Endothelial cell of umbilical vein (primary cell): ENCODE data around the gene SOX8. TPM values are rescaled to one million over a fixed set of nuclear protein-coding genes. Genes with fewer than 3 reads are reported as not detected.

Experiments used
- BruUV-seq: library from RNA; stranded (reverse); fragments of 400-500 nt; replicated peaks from 2 replicates; lab custom pipeline; 2021; lab: Mats Ljungman, UMichigan
- CTCF ChIA-PET: fragments of 300-600, 350-600 bp; sonication (Branson Sonifier 250); formaldehyde crosslinking; loops from one replicate; lab custom pipeline; 2021; ENCODE audit warnings: antibody characterized with exemption, inconsistent platforms; lab: Charles Lee
- POLR2A ChIA-PET: fragments of 300-600, 350-600 bp; sonication (Branson Sonifier 250); formaldehyde crosslinking; loops from one replicate; lab custom pipeline; 2021; ENCODE audit warnings: antibody characterized with exemption, inconsistent platforms; lab: Charles Lee
- DNase-seq: peaks from one replicate; pipeline ENCODE4 v3.0.0-alpha.2; 2011; ENCODE audit warnings: low read depth, low spot score
- FAIRE-seq: peaks from 2 replicates; lab custom pipeline; 2011; peaks lifted over from hg19 to GRCh38; lab: Jason Lieb, UNC
- H2AFZ ChIP-seq: 2 replicates; pipeline ENCODE4 v1.6.0; 2012; ENCODE audit warnings: low read depth, low read length, control low read depth, inconsistent platforms
- H3K27ac ChIP-seq: 2 replicates; pipeline ENCODE4 v1.5.1; 2011; ENCODE audit warnings: low read depth, mild to moderate bottlenecking, control low read depth, low read length, moderate library complexity; ENCODE audit not compliant: insufficient read depth
- H3K27me3 ChIP-seq, 2 experiments: 2 replicates each; pipeline versions ENCODE4 v1.6.0 to v1.6.1; 2011; ENCODE audit warnings: low read length in 2 of 2, mixed read lengths in 1 of 2; ENCODE audit not compliant: control insufficient read depth in 2 of 2, insufficient read depth in 2 of 2
- H3K36me3 ChIP-seq, 2 experiments: 2 replicates in 1 of 2; 3 replicates in 1 of 2; pipeline ENCODE4 v1.5.1; 2011; ENCODE audit warnings: low read length in 2 of 2, mild to moderate bottlenecking in 1 of 2, moderate library complexity in 1 of 2; ENCODE audit not compliant: control insufficient read depth in 2 of 2, insufficient read depth in 2 of 2; ENCODE audit errors: extremely low read depth in 1 of 2
- H3K4me1 ChIP-seq: 3 replicates; pipeline ENCODE4 v1.5.1; 2011; ENCODE audit warnings: mild to moderate bottlenecking, low read length; ENCODE audit not compliant: control insufficient read depth, insufficient read depth; ENCODE audit errors: extremely low read depth
- H3K4me2 ChIP-seq: 2 replicates; pipeline ENCODE4 v1.6.1; 2011; ENCODE audit warnings: low read length, control low read depth, mixed read lengths; ENCODE audit not compliant: insufficient read depth
- H3K4me3 ChIP-seq, 3 experiments: fragments of 200-600 bp in 1 of 3; sonication (generic), shearing (Covaris generic) in 1 of 3; replicated peaks in 1 of 3; 2 replicates each; pipeline ENCODE4 v1.5.1; 2011 to 2016; ENCODE audit warnings: control low read depth in 3 of 3, low read length in 3 of 3, mild to moderate bottlenecking in 2 of 3, inconsistent platforms in 1 of 3, low read depth in 1 of 3, moderate library complexity in 1 of 3; ENCODE audit not compliant: insufficient read depth in 1 of 3
- H3K79me2 ChIP-seq: 2 replicates; pipeline ENCODE4 v1.6.0; 2012; ENCODE audit warnings: low read length, inconsistent platforms; ENCODE audit not compliant: control insufficient read depth, insufficient read depth
- H3K9ac ChIP-seq: replicated peaks from 2 replicates; pipeline ENCODE3; 2011; ENCODE audit warnings: low read length, control low read depth; ENCODE audit not compliant: insufficient read depth; ENCODE audit errors: extremely low read depth
- H3K9me1 ChIP-seq: replicated peaks from 3 replicates; pipeline ENCODE4 v1.6.0; 2011; ENCODE audit warnings: mild to moderate bottlenecking, low read length; ENCODE audit not compliant: control insufficient read depth, insufficient read depth; ENCODE audit errors: extremely low read depth
- H3K9me3 ChIP-seq: replicated peaks from 2 replicates; pipeline ENCODE4 v1.5.1; 2012; ENCODE audit warnings: low read length, inconsistent platforms; ENCODE audit not compliant: control insufficient read depth, insufficient read depth
- H4K20me1 ChIP-seq: replicated peaks from 2 replicates; pipeline ENCODE3; 2011; ENCODE audit warnings: mild to moderate bottlenecking, low read length; ENCODE audit not compliant: control insufficient read depth, insufficient read depth; ENCODE audit errors: extremely low read depth
- CTCF ChIP-seq, 2 donors: IDR thresholded peaks; 1 replicate in 1 of 2; 2 replicates in 1 of 2; pipeline ENCODE4 v1.5.1; 2011; ENCODE audit warnings: low read length in 2 of 2, mild to moderate bottlenecking in 2 of 2, moderate library complexity in 2 of 2, control low read depth in 1 of 2, inconsistent platforms in 1 of 2, low read depth in 1 of 2; ENCODE audit not compliant: insufficient read depth in 1 of 2; ENCODE audit errors: extremely low read depth in 1 of 2
- EZH2 ChIP-seq: IDR thresholded peaks from 2 replicates; pipeline ENCODE4 v1.6.1; 2012; ENCODE audit warnings: borderline replicate concordance, low read depth, mild to moderate bottlenecking, moderate library complexity, low read length, inconsistent platforms; ENCODE audit not compliant: severe bottlenecking
- FOS ChIP-seq: IDR thresholded peaks from 2 replicates; pipeline ENCODE4 v1.6.1; 2011; ENCODE audit warnings: mild to moderate bottlenecking, low read length, moderate library complexity, borderline replicate concordance; ENCODE audit not compliant: insufficient read depth
- GATA2 ChIP-seq: IDR thresholded peaks from 2 replicates; pipeline ENCODE4 v1.7.0; 2011; ENCODE audit warnings: low read depth, mild to moderate bottlenecking, moderate library complexity, mixed read lengths, low read length; ENCODE audit not compliant: insufficient read length, insufficient read depth
- JUN ChIP-seq: IDR thresholded peaks from 2 replicates; pipeline ENCODE4 v1.6.1; 2011; ENCODE audit warnings: borderline replicate concordance, low read depth; ENCODE audit not compliant: insufficient read length, insufficient read depth
- MYC ChIP-seq: IDR thresholded peaks from one replicate; pipeline ENCODE4 v1.6.1; 2011; ENCODE audit warnings: mild to moderate bottlenecking, low read depth, low read length
- POLR2A ChIP-seq: IDR thresholded peaks from 2 replicates; pipeline ENCODE4 v1.6.1; 2012; ENCODE audit warnings: low read depth, mild to moderate bottlenecking, control low read depth, low read length
- POLR2AphosphoS5 ChIP-seq: IDR thresholded peaks from 2 replicates; pipeline ENCODE4 v1.6.1; 2012; ENCODE audit warnings: low read depth, mild to moderate bottlenecking, control low read depth, low read length, moderate library complexity; ENCODE audit not compliant: insufficient read depth
- dilution Hi-C: fragments of 300-500 bp; cut with MboI; formaldehyde crosslinking; loops from one replicate; pipeline ENCODE4 v1.15.0; 2019; ENCODE audit warnings: low sequenced_read_pairs; ENCODE audit not compliant: extremely low pct_ligation_motif_present
- intact Hi-C: fragments of 100-400 bp; cut with micrococcal nuclease; formaldehyde crosslinking; loops from one replicate; pipeline ENCODE4 v1.10.0; 2022
- polyA plus RNA-seq, 4 experiments: library from polyadenylated mRNA; depleted of rRNA in 3 of 4; stranded (reverse) in 3 of 4; unstranded in 1 of 4; fragments of >200 nt; gene quantifications; 2 replicates each; pipeline versions ENCODE4 v1.2.1 to v1.2.3, GENCODE V29; 2011 to 2012; ENCODE audit warnings: missing spikeins in 1 of 4
- total RNA-seq: library from RNA; stranded (reverse); gene quantifications from 2 replicates; pipeline ENCODE4 v1.2.3, GENCODE V29; 2021
- TF ChIP-seq, protein P1 (sequence below): IDR thresholded peaks from 2 replicates; pipeline ENCODE4 v1.6.1; 2011; ENCODE audit not compliant: insufficient read depth, insufficient read length

The SOX8 gene
- total and polyA plus RNA-seq, 2 donors (not counting 3 experiments of a cell fraction or from before 2014, with no cell fraction given): 0.52 to 0.53 TPM

DNA sequence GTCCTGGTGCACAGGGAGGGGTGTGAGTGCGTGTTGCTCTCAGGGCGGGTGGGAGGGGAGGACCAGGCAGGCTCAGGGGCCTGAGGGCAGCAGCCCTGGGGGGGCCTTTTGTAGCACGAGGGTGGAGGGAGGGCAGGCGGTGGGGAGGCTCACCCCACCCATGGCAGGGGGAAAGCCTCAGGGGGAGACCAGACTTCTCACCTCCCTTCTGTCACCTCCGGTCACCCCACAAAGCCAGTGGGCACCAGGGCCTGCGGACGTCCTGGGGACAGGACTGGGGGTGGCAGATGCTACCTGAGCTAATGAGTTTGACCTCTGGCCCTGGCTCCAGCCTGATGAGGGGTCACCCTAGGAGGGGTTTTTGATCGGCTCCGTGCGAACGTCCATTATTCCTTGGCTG is 39.0 kb downstream of the SOX8 start:
- no peaks in the 10 kb centered on the region for H3K9me1 ChIP-seq
- no peaks in the 10 kb centered on the region for H3K79me2 ChIP-seq
- TF ChIP-seq GATA2 (no peak), JUN (no peak), FOS (no peak), CTCF (IDR thresholded peaks at IDR 0.05; ENCODE audit: extremely low read depth in 1 of 2, insufficient read depth in 1 of 2, low read depth in 1 of 2, low read length in 2 of 2) (no peak), EZH2 (no peak), POLR2AphosphoS5 (no peak), MYC (no peak), POLR2A (no peak)
- TF ChIP-seq, protein P1, sequence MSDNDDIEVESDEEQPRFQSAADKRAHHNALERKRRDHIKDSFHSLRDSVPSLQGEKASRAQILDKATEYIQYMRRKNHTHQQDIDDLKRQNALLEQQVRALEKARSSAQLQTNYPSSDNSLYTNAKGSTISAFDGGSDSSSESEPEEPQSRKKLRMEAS: no peak
- POLR2A ChIA-PET: no interaction called here
- dilution Hi-C loops: no loop called here
- H2AFZ ChIP-seq: no peak overlapping the region
- H3K36me3 ChIP-seq: no peaks in the 10 kb centered on the region
- H3K27ac ChIP-seq: no peak overlapping the region
- no peaks in the 10 kb centered on the region for H3K4me1 ChIP-seq
- DNase-seq (no peak), FAIRE-seq (no peak)
- no peak overlapping the region for H3K4me3 ChIP-seq
- H4K20me1 ChIP-seq: no peaks in the 10 kb centered on the region
- no peaks in the 10 kb centered on the region for H3K27me3 ChIP-seq
- no peak overlapping the region for H3K9ac ChIP-seq
- H3K4me2 ChIP-seq: no peak overlapping the region
- no peaks in the 10 kb centered on the region for H3K9me3 ChIP-seq
- CTCF ChIA-PET: no interaction called here
- intact Hi-C loops: no loop called here
- no TSS peak for BruUV-seq
